VCaP (cell line): ENCODE data around the gene COX10.

Experiments used
- H3K27ac ChIP-seq: fragments of 450-650 bp; 2 replicates; pipeline ENCODE4 v1.5.1; 2017
- CTCF ChIP-seq: fragments of 450-650 bp; conservative IDR thresholded peaks from 2 replicates; pipeline ENCODE4 v1.5.1; 2017; ENCODE audit warnings: mild to moderate bottlenecking, moderate library complexity

Gene COX10

GRCh38 chr17:14138649-14139048 is 69.3 kb downstream of the COX10 start:
- no peak for TF ChIP-seq CTCF
- H3K27ac ChIP-seq = no peak overlapping the region

- no peak for TF ChIP-seq CTCF
- no peak overlapping the region for H3K27ac ChIP-seq
These were observed 74.4 kb downstream of the COX10 start for GRCh38 chr17:14143688-14144087.

- H3K27ac ChIP-seq = no peak overlapping the region
- no peak for TF ChIP-seq CTCF
These were observed 75.2 kb downstream of the COX10 start for GRCh38 chr17:14144508-14144907.

- no peak for TF ChIP-seq CTCF
- no peak overlapping the region for H3K27ac ChIP-seq
These were observed 80.4 kb downstream of the COX10 start for GRCh38 chr17:14149751-14150150.

GRCh38 chr17:14150619-14151018 is 81.3 kb downstream of the COX10 start:
- no peak overlapping the region for H3K27ac ChIP-seq
- no peak for TF ChIP-seq CTCF

GRCh38 chr17:14152721-14153120 is 83.4 kb downstream of the COX10 start:
- no peak for TF ChIP-seq CTCF
- H3K27ac ChIP-seq = no peak overlapping the region

GRCh38 chr17:14153374-14153773 is 84.1 kb downstream of the COX10 start:
- no peak overlapping the region for H3K27ac ChIP-seq
- no peak for TF ChIP-seq CTCF

GRCh38 chr17:14156689-14157088 is 87.4 kb downstream of the COX10 start:
- H3K27ac ChIP-seq = no peak overlapping the region
- no peak for TF ChIP-seq CTCF
